K562 (cell line): ENCODE results near the gene PNPLA8. TPM values are rescaled to one million over a fixed set of nuclear protein-coding genes. Genes with fewer than 3 reads are reported as not detected.

Experiments used
- ATF4 ChIP-seq: fragments of 450-650 bp; formaldehyde crosslinking; IDR thresholded peaks from 2 replicates; pipeline ENCODE4 v1.4.0; 2022; ENCODE audit warnings: mild to moderate bottlenecking, moderate library complexity
- ATF6 ChIP-seq: sonication (generic); formaldehyde crosslinking; IDR thresholded peaks from 2 replicates; pipeline ENCODE4 v1.4.0; 2020; ENCODE audit warnings: mild to moderate bottlenecking, missing genetic modification reagents
- CHD4 ChIP-seq: fragments of 200-600 bp; sonication (generic); IDR thresholded peaks from 3 replicates; pipeline ENCODE4 v1.6.1; 2012; ENCODE audit warnings: low read depth, mild to moderate bottlenecking, mixed read lengths, low read length, inconsistent platforms; ENCODE audit not compliant: insufficient read depth, insufficient replicate concordance, poor library complexity, severe bottlenecking
- CXXC5 ChIP-seq: fragments of 250-450 bp; sonication (Bioruptor Pico); IDR thresholded peaks from 2 replicates; pipeline ENCODE4 v1.8.0; 2022; ENCODE audit warnings: inconsistent platforms, mild to moderate bottlenecking, moderate library complexity
- FOXM1 ChIP-seq, 2 experiments: fragments of 450-650 bp in 1 of 2; sonication (generic) in 1 of 2; formaldehyde crosslinking in 1 of 2; IDR thresholded peaks; 2 replicates each; pipeline versions ENCODE4 v1.6.1 to v1.9.0; 2017 to 2022; ENCODE audit warnings: low read depth in 2 of 2, mild to moderate bottlenecking in 2 of 2, missing genetic modification reagents in 1 of 2, moderate library complexity in 1 of 2
- HDAC1 ChIP-seq, 2 experiments: fragments of 450-650 bp; IDR thresholded peaks; 2 replicates each; pipeline ENCODE4 v1.6.1; 2016 to 2017; ENCODE audit warnings: inconsistent platforms in 1 of 2, mild to moderate bottlenecking in 1 of 2, moderate library complexity in 1 of 2
- IRF1 ChIP-seq: sonication (generic); formaldehyde crosslinking; IDR thresholded peaks from 2 replicates; pipeline ENCODE4 v1.8.0; 2022; ENCODE audit warnings: missing genetic modification reagents, mild to moderate bottlenecking, borderline replicate concordance
- MXD1 ChIP-seq: fragments of 250-450 bp; sonication (Bioruptor Pico); IDR thresholded peaks from 2 replicates; pipeline ENCODE4 v1.8.0; 2021; ENCODE audit warnings: borderline replicate concordance, mild to moderate bottlenecking, moderate library complexity; ENCODE audit not compliant: poor library complexity, severe bottlenecking
- POLR2H ChIP-seq: IDR thresholded peaks from 2 replicates; pipeline ENCODE4 v1.6.1; 2016; ENCODE audit warnings: missing genetic modification characterization, low read depth, mild to moderate bottlenecking, control low read depth, missing compliant biosample characterization, moderate library complexity
- RB1 ChIP-seq: fragments of 450-650 bp; IDR thresholded peaks from 2 replicates; pipeline ENCODE4 v1.6.1; 2017; ENCODE audit warnings: low read depth, mild to moderate bottlenecking
- SAP30 ChIP-seq: fragments of 200-600 bp; sonication (generic); IDR thresholded peaks from 2 replicates; pipeline ENCODE4 v1.6.1; 2012; ENCODE audit warnings: borderline replicate concordance, low read depth, mild to moderate bottlenecking, moderate library complexity, low read length, control low read depth, inconsistent platforms; ENCODE audit not compliant: insufficient read depth, poor library complexity, severe bottlenecking
- SMAD1 ChIP-seq: fragments of 150-350 bp; IDR thresholded peaks from 2 replicates; pipeline ENCODE4 v1.6.1; 2014; ENCODE audit warnings: low read length, low read depth; ENCODE audit not compliant: partially characterized antibody
- SRF ChIP-seq, 2 experiments: fragments of 250-450, 450-650 bp in 1 of 2; sonication (Bioruptor Pico) in 1 of 2; sonication (generic) in 1 of 2; formaldehyde crosslinking; IDR thresholded peaks; 2 replicates each; pipeline versions ENCODE4 v1.5.0 to v1.5.1; 2020 to 2022; ENCODE audit warnings: mild to moderate bottlenecking in 1 of 2, missing genetic modification reagents in 1 of 2
- SRSF3 ChIP-seq: fragments of 200-400 bp; formaldehyde crosslinking; IDR thresholded peaks from 2 replicates; pipeline ENCODE4 v1.6.1; 2016; ENCODE audit warnings: mild to moderate bottlenecking, low read length, moderate library complexity; ENCODE audit not compliant: insufficient read depth
- ZNF561 ChIP-seq: fragments of 450-650 bp; formaldehyde crosslinking; conservative IDR thresholded peaks from 2 replicates; pipeline ENCODE4 v1.4.0; 2020; ENCODE audit warnings: mild to moderate bottlenecking, moderate library complexity
- polyA plus RNA-seq, 8 experiments: library from polyadenylated mRNA; depleted of rRNA in 4 of 8; stranded (reverse) in 5 of 8; unstranded in 3 of 8; fragments of >200 nt; fragmentation: Nextera tagmentation in 2 of 8; fragmentation: Illumina TruSeq in 1 of 8; extraction: Ambion mirVana in 2 of 8; extraction: Trizol in 1 of 8; gene quantifications; 2 replicates each; pipeline versions ENCODE4 v1.2.1 to v1.2.3, GENCODE V29; 2011 to 2014; ENCODE audit warnings: inconsistent platforms in 1 of 8, missing spikeins in 1 of 8
- total RNA-seq, 7 experiments: library from RNA; depleted of rRNA in 6 of 7; stranded (reverse); fragments of >200 nt in 6 of 7; fragmentation: Illumina TruSeq in 2 of 7; extraction: Trizol in 2 of 7; gene quantifications; 2 replicates each; pipeline versions ENCODE4 v1.2.1 to v1.2.3, GENCODE V29; 2011 to 2021; ENCODE audit warnings: low replicate concordance in 1 of 7
- TF ChIP-seq, protein P1 (sequence below): fragments of 250-450 bp; sonication (Bioruptor Pico); IDR thresholded peaks from 2 replicates; pipeline ENCODE4 v1.8.0; 2021; ENCODE audit warnings: moderate library complexity, mild to moderate bottlenecking, inconsistent platforms
- TF ChIP-seq, protein P2 (sequence below): IDR thresholded peaks from 2 replicates; pipeline ENCODE4 v1.6.1; 2014; ENCODE audit warnings: antibody characterized with exemption

Gene PNPLA8
- total and polyA plus RNA-seq, 9 of the 15 experiments (the other 6 are each of a cell fraction or from before 2014, with no cell fraction given): 12.8 to 27.6 (median 16.3) TPM

- peak; percentile 68 for TF ChIP-seq ATF6 (CRISPR knock-in tag)
- TF ChIP-seq ZNF561 (CRISPR knock-in tag): no peak
- TF ChIP-seq SRF (CRISPR knock-in tag; IDR thresholded peaks at IDR 0.05): peak in 1 of 2 experiments; percentile 69; a peak in 1 of 4 replicates
- no peak for TF ChIP-seq POLR2H (tag)
- peak; percentile 67 for TF ChIP-seq CHD4
- 0 out of 2 replicates have a peak, but pooled peaks have one; percentile 22 for TF ChIP-seq ATF4 (CRISPR knock-in tag)
- TF ChIP-seq CXXC5 (CRISPR knock-in tag): peak; percentile 43
- TF ChIP-seq IRF1 (CRISPR knock-in tag): no peak
- peak in 1 of 2 experiments; percentile 56; a peak in 2 of 4 replicates for TF ChIP-seq HDAC1 (IDR thresholded peaks at IDR 0.05)
- TF ChIP-seq, protein P1, sequence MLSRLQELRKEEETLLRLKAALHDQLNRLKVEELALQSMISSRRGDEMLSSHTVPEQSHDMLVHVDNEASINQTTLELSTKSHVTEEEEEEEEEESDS (CRISPR knock-in tag): no peak
- TF ChIP-seq, protein P2, sequence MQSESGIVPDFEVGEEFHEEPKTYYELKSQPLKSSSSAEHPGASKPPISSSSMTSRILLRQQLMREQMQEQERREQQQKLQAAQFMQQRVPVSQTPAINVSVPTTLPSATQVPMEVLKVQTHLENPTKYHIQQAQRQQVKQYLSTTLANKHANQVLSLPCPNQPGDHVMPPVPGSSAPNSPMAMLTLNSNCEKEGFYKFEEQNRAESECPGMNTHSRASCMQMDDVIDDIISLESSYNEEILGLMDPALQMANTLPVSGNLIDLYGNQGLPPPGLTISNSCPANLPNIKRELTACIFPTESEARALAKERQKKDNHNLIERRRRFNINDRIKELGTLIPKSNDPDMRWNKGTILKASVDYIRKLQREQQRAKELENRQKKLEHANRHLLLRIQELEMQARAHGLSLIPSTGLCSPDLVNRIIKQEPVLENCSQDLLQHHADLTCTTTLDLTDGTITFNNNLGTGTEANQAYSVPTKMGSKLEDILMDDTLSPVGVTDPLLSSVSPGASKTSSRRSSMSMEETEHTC: no peak
- TF ChIP-seq SRSF3: peak; percentile 76; the same call in 1 of the 2 replicates
- no peak for TF ChIP-seq FOXM1 (IDR thresholded peaks at IDR 0.05; ENCODE audit: low read depth)
- TF ChIP-seq FOXM1 (CRISPR knock-in tag; IDR thresholded peaks at IDR 0.05; ENCODE audit: low read depth): 0 out of 2 replicates have a peak, but pooled peaks have one; percentile 43
- TF ChIP-seq SAP30: peak; percentile 65
- TF ChIP-seq MXD1 (CRISPR knock-in tag): no peak
- TF ChIP-seq RB1: no peak
- TF ChIP-seq SMAD1: no peak
Observed at GRCh38 chr7:108570146-108570755, 44.3 kb upstream of the PNPLA8 start (continued).
